ENCODE data around the gene TOP3A. TPM values are rescaled to one million over a fixed set of nuclear protein-coding genes. Genes with fewer than 3 reads are reported as not detected.

TOP3A gene
- total RNA-seq, 1 donor from 2014 or later, result 10.3 TPM

DNA sequence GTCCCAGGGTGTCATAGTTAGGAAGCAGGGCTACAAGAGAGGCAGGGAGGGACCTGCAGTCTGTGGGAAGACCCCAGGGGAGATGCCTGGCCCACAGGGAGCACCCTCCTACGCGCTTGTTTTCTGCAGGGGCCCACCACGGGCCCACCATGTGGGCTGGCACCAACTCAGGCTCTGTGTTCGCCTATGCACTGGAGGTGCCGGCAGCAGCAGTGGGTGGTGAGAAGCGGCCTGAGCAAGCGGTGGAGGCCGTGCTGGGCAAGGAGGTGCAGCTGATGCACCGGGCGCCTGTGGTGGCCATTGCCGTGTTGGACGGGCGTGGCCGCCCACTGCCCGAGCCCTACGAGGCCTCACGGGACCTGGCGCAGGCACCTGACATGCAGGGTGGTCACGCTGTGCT lies 74.3 kb downstream of the TOP3A start:
- DNase-seq, result no peak
- no peak for ATAC-seq
- intact Hi-C loops (cut with micrococcal nuclease), result no loop called here

DNA sequence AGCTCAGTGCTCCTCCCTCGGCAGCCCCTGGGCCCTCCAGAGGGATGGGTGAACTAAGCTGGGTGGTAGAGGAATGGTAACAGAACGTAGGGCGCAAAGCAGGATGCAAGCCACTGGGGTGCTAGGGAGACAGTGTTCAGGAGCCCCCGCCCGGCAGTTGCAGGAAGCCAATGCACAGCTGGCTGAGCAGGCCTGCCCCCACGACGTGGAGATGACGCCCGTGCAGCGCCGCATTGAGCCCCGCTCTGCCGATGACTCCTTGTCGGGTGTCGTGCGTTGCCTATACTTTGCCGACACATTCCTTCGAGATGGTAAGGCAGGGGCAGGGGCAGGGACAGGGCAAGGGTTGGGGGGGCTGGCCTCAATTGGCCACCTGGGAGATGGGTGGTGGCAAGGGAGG lies 76.5 kb downstream of the TOP3A start:
- DNase-seq, result no peak
- intact Hi-C loops (cut with micrococcal nuclease), result no loop called here
- no peak for ATAC-seq

GRCh38 chr17:18237461-18237860 lies 77.3 kb downstream of the TOP3A start:
- ATAC-seq, result no peak
- no peak for DNase-seq
- intact Hi-C loops (cut with micrococcal nuclease), result no loop called here

- ATAC-seq (no peak), DNase-seq (no peak)
- intact Hi-C loops (cut with micrococcal nuclease), result no loop called here
These were observed 78.3 kb downstream of the TOP3A start for GRCh38 chr17:18236494-18236893.

DNA sequence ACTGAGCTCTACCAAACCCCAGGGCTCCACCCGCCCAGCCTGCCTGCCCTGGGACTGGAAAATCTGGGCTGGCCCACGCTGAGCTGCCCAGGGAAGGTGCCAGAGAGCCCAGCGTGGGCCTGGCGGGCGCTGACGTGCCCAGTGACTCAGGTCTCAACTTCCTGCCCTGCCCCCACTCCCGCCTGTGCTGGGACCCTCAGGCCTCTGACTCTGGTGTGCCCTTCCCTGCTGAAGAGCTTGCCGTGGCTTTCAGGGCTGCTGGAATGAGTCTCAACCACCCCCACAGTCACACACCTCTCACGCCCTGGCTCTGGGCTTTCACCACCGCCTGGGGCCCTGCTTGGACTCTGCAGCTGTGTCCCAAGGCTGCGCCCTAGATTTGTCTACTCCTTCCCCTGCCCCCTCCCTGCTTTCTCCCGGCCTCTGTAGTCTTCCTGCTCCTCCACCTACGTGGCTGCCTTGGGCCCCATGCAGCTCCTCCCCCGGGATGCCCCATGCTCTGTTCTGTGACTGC lies 79.0 kb downstream of the TOP3A start:
- intact Hi-C loops (cut with micrococcal nuclease), result no loop called here
- ATAC-seq, result no peak
- no peak for DNase-seq

- intact Hi-C loops (cut with micrococcal nuclease), result no loop called here
- DNase-seq, result no peak
- ATAC-seq, result no peak
These were observed 79.9 kb downstream of the TOP3A start for GRCh38 chr17:18234853-18235380.

DNA sequence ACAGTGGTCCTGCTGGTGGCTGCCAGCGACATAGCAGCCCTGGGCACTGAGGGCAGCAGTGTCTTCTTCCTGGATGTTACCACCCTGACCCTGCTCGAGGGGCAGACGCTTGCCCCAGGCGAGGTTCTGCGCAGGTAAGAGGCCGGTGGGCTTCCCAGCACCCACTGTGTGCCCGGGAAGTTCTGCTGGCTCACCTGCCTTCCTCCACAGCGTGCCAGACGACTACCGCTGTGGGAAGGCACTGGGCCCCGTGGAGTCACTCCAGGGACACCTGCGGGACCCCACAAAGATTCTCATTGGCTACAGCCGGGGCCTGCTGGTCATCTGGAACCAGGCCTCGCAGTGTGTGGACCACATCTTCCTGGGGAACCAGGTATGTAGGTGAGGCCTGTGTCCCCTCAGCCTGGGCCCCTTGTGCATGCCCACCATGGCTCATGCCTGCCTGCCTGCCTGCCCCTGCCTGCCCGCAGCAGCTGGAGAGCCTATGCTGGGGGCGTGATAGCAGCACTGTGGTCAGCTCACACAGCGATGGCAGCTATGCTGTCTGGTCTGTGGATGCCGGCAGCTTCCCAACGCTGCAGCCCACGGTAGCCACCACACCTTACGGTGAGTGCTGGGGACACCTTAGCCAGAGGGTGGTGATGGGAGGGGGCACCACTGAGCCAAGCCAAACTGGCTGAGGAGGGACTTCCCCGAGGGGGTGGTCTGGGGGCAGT lies 80.8 kb downstream of the TOP3A start:
- ATAC-seq (no peak), DNase-seq (no peak)
- intact Hi-C loops (cut with micrococcal nuclease), result no loop called here

GRCh38 chr17:18231164-18231563 lies 83.6 kb downstream of the TOP3A start:
- intact Hi-C loops (cut with micrococcal nuclease), result no loop called here
- no peak for ATAC-seq
- no peak for DNase-seq

DNA sequence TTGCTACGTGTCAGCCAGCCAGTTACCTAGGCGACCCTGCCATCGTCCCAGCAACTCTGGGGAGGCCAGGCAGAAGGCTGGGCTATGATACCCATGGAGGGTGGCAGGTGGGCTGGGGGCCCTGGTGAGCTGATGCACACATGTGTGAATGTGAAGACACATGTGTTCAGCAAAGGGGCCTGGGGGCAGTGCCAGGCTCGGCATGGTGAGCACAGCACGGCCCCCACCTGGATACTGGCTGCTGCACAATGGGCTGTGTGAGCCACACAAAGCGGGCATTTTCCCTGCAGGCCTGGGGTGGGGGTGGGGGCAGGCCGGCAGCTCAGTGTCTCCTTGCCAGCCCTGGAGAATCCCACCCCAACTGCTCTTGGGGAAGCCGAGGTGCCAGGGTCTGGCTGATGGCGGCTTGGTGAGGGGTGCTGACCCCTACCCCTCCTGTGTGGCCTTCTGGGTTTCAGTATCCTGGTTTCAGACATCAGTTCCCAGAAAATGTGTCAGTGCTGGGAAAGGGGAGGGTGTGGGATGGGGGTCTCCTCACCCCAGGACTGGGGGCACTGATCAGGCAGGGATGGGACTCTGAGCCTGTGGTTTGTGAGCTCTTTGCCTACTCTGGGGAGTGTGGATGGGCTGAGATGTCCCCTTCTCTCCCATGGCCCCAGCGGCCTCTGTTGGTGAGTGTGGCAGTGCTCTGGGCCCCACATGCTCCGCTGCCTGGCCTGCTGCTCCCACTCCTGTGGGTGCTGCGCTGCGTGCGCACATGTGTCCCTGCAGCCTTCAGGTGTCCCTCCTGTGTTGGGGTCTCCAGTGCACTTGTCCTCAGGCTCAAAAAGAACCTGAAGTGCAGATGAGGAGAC lies 84.3 kb downstream of the TOP3A start:
- no peak for ATAC-seq
- intact Hi-C loops (cut with micrococcal nuclease), result no loop called here
- DNase-seq, result no peak

GRCh38 chr17:18229771-18230170 lies 85.0 kb downstream of the TOP3A start:
- ATAC-seq, result no peak
- DNase-seq, result no peak
- intact Hi-C loops (cut with micrococcal nuclease), result no loop called here

DNA sequence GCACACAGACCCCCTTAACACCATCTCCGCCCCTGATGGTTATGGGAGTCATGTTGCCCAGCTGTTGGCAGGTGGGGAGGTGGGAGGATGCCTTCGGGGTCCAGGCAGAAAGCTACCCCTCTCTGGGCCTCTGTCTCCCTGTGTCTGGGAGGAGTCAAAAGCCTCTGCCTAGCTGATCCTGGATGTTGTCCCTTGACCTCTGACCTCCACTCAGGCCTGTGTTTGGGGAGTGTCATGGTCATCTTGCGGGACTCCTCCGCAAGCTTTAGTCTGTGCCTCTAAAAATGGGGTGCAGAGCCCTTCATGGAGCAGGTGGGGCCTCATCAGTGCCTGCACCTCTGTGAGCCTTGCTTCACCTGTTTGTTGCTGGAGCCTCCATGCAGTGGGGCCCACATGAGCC lies 85.5 kb downstream of the TOP3A start:
- no peak for ATAC-seq
- intact Hi-C loops (cut with micrococcal nuclease), result no loop called here
- DNase-seq, result no peak

GRCh38 chr17:18228176-18228682 lies 86.6 kb downstream of the TOP3A start:
- ATAC-seq, result no peak
- no peak for DNase-seq
- intact Hi-C loops (cut with micrococcal nuclease), result no loop called here

DNA sequence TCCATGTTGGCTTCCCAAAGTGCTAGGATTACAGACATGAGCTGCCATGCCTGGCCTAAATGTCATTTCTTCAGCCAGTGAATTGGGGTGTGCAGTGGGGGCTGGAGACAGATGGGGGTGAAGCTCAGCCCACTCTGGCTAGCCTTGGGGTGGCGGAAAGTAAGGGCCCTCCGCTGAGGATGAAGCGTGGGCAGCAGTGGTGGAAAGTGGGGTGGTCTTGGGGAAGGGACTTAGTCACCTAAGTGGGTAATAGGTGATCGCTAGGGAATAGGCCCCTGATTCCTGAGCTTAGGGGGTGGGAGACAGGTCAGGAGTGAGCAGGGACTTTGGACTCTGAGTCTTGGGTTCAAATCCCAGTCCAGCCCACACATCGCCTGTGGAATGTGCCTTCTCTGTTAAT lies 87.2 kb downstream of the TOP3A start:
- DNase-seq (no peak), ATAC-seq (no peak)
- intact Hi-C loops (cut with micrococcal nuclease), result no loop called here

- no peak for DNase-seq
- intact Hi-C loops (cut with micrococcal nuclease), result no loop called here
- no peak for ATAC-seq
These were observed 88.4 kb downstream of the TOP3A start for GRCh38 chr17:18226284-18226945.

GRCh38 chr17:18225642-18226283 lies 89.0 kb downstream of the TOP3A start:
- intact Hi-C loops (cut with micrococcal nuclease), result no loop called here
- no peak for ATAC-seq
- DNase-seq, result no peak

DNA sequence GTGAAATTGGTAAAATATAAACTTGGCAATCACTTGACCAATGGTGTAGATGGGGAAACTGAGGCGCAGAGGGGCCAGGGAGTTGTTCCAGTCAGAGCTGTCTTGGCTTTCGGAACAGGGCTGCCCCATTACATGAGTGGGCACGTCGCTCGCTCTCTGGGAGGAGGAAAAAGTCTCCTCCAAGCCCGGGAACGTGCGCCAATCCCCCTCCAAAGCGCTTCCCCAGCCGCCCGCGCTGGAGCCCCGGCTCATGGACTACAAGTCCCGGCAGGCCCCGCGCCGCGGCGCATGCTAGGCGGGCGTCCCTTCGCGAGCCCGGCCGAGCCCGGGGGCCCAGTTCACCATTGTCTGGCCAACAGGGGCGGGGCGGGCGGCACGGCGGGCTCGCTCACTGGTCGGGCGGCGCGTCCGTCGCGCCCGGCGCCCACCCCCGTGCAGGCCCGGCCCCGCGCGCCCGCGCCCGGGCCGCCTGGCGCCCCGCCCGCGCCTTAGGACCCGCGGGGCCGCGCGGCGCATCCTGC lies 89.6 kb downstream of the TOP3A start, which contains the start of gene LLGL1:
Gene LLGL1 (plus strand): TSS at position 515 of the 521 bp plus-strand sequence. CDS start 48 bp downstream, outside the sequence.
- intact Hi-C loops (cut with micrococcal nuclease), result no loop called here
- DNase-seq (peak; percentile 99), ATAC-seq (peak; percentile 97)

- intact Hi-C loops (cut with micrococcal nuclease), result no loop called here
- DNase-seq (peak; percentile 64), ATAC-seq (peak; percentile 57)
These were observed 90.2 kb downstream of the TOP3A start for GRCh38 chr17:18224387-18225120.

GRCh38 chr17:18224053-18224386 lies 90.8 kb downstream of the TOP3A start:
- intact Hi-C loops (cut with micrococcal nuclease), result no loop called here
- ATAC-seq, result no peak

More at GRCh38 chr17:18224053-18224386, 90.8 kb downstream of the TOP3A start:
- DNase-seq, result no peak

Measured in left ventricle myocardium superior (tissue), 1 donor.